ENCODE results near the gene COL23A1. TPM values are rescaled to one million over a fixed set of nuclear protein-coding genes. Genes with fewer than 3 reads are reported as not detected.
A peak's percentile ranks its signal among the peaks of the same experiment; 100 is the strongest.

COL23A1 gene
- total RNA-seq, 1 experiment from 2014 or later: 15.0 TPM

DNA sequence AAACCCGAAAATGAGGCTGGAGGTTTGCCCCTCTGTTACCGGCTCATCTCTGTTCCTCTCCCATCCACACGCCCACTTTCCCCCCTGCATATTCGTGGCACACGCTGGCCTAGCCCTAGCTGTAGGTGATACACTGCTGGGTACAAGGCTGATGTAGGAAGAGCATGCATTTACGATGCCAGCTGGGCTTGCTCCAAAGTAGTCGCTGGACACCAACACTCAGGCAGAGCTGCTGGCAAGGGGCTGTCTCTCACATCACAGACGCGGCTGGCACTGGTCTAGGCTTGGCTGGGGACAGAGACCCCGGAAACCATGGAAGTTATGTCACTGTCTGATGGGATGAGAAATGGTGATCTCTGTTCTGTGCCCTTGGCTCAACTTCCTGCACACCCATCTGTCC, 347.8 kb downstream of the COL23A1 start:
- DNase-seq (ENCODE audit: low spot score): no peak
- TF ChIP-seq MXD4 (CRISPR knock-in tag; IDR thresholded peaks at IDR 0.05; ENCODE audit: borderline replicate concordance) (no peak), ZNF121 (CRISPR knock-in tag; IDR thresholded peaks at IDR 0.05) (no peak), FOXJ3 (CRISPR knock-in tag; IDR thresholded peaks at IDR 0.05; ENCODE audit: borderline replicate concordance) (no peak), ZNF232 (CRISPR knock-in tag; IDR thresholded peaks at IDR 0.05) (no peak), KAT7 (CRISPR knock-in tag; IDR thresholded peaks at IDR 0.05; ENCODE audit: borderline replicate concordance) (no peak), PRDM15 (CRISPR knock-in tag; IDR thresholded peaks at IDR 0.05) (no peak), GABPB1 (CRISPR knock-in tag; IDR thresholded peaks at IDR 0.05) (no peak), SOX15 (CRISPR knock-in tag; IDR thresholded peaks at IDR 0.05) (no peak), GRHL2 (CRISPR knock-in tag; IDR thresholded peaks at IDR 0.05; ENCODE audit: insufficient replicate concordance, severe bottlenecking) (no peak), RELA (CRISPR knock-in tag; IDR thresholded peaks at IDR 0.05; ENCODE audit: borderline replicate concordance) (no peak), E2F4 (CRISPR knock-in tag; IDR thresholded peaks at IDR 0.05; ENCODE audit: borderline replicate concordance, low read depth) (no peak), JAZF1 (CRISPR knock-in tag; IDR thresholded peaks at IDR 0.05) (no peak), ELF4 (CRISPR knock-in tag; IDR thresholded peaks at IDR 0.05; ENCODE audit: low read depth) (no peak), NR3C1 (CRISPR knock-in tag; conservative IDR thresholded peaks at IDR 0.05; ENCODE audit: low read depth) (no peak)
- TF ChIP-seq, protein P1, sequence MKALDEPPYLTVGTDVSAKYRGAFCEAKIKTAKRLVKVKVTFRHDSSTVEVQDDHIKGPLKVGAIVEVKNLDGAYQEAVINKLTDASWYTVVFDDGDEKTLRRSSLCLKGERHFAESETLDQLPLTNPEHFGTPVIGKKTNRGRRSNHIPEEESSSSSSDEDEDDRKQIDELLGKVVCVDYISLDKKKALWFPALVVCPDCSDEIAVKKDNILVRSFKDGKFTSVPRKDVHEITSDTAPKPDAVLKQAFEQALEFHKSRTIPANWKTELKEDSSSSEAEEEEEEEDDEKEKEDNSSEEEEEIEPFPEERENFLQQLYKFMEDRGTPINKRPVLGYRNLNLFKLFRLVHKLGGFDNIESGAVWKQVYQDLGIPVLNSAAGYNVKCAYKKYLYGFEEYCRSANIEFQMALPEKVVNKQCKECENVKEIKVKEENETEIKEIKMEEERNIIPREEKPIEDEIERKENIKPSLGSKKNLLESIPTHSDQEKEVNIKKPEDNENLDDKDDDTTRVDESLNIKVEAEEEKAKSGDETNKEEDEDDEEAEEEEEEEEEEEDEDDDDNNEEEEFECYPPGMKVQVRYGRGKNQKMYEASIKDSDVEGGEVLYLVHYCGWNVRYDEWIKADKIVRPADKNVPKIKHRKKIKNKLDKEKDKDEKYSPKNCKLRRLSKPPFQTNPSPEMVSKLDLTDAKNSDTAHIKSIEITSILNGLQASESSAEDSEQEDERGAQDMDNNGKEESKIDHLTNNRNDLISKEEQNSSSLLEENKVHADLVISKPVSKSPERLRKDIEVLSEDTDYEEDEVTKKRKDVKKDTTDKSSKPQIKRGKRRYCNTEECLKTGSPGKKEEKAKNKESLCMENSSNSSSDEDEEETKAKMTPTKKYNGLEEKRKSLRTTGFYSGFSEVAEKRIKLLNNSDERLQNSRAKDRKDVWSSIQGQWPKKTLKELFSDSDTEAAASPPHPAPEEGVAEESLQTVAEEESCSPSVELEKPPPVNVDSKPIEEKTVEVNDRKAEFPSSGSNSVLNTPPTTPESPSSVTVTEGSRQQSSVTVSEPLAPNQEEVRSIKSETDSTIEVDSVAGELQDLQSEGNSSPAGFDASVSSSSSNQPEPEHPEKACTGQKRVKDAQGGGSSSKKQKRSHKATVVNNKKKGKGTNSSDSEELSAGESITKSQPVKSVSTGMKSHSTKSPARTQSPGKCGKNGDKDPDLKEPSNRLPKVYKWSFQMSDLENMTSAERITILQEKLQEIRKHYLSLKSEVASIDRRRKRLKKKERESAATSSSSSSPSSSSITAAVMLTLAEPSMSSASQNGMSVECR (CRISPR knock-in tag; IDR thresholded peaks at IDR 0.05; ENCODE audit: borderline replicate concordance): no peak
- TF ChIP-seq, protein P2, sequence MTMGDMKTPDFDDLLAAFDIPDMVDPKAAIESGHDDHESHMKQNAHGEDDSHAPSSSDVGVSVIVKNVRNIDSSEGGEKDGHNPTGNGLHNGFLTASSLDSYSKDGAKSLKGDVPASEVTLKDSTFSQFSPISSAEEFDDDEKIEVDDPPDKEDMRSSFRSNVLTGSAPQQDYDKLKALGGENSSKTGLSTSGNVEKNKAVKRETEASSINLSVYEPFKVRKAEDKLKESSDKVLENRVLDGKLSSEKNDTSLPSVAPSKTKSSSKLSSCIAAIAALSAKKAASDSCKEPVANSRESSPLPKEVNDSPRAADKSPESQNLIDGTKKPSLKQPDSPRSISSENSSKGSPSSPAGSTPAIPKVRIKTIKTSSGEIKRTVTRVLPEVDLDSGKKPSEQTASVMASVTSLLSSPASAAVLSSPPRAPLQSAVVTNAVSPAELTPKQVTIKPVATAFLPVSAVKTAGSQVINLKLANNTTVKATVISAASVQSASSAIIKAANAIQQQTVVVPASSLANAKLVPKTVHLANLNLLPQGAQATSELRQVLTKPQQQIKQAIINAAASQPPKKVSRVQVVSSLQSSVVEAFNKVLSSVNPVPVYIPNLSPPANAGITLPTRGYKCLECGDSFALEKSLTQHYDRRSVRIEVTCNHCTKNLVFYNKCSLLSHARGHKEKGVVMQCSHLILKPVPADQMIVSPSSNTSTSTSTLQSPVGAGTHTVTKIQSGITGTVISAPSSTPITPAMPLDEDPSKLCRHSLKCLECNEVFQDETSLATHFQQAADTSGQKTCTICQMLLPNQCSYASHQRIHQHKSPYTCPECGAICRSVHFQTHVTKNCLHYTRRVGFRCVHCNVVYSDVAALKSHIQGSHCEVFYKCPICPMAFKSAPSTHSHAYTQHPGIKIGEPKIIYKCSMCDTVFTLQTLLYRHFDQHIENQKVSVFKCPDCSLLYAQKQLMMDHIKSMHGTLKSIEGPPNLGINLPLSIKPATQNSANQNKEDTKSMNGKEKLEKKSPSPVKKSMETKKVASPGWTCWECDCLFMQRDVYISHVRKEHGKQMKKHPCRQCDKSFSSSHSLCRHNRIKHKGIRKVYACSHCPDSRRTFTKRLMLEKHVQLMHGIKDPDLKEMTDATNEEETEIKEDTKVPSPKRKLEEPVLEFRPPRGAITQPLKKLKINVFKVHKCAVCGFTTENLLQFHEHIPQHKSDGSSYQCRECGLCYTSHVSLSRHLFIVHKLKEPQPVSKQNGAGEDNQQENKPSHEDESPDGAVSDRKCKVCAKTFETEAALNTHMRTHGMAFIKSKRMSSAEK (CRISPR knock-in tag; IDR thresholded peaks at IDR 0.05; ENCODE audit: borderline replicate concordance): no peak
- TF ChIP-seq, protein P3, sequence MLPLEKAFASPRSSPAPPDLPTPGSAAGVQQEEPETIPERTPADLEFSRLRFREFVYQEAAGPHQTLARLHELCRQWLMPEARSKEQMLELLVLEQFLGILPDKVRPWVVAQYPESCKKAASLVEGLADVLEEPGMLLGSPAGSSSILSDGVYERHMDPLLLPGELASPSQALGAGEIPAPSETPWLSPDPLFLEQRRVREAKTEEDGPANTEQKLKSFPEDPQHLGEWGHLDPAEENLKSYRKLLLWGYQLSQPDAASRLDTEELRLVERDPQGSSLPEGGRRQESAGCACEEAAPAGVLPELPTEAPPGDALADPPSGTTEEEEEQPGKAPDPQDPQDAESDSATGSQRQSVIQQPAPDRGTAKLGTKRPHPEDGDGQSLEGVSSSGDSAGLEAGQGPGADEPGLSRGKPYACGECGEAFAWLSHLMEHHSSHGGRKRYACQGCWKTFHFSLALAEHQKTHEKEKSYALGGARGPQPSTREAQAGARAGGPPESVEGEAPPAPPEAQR (CRISPR knock-in tag; IDR thresholded peaks at IDR 0.05): no peak
- TF ChIP-seq, protein P4, sequence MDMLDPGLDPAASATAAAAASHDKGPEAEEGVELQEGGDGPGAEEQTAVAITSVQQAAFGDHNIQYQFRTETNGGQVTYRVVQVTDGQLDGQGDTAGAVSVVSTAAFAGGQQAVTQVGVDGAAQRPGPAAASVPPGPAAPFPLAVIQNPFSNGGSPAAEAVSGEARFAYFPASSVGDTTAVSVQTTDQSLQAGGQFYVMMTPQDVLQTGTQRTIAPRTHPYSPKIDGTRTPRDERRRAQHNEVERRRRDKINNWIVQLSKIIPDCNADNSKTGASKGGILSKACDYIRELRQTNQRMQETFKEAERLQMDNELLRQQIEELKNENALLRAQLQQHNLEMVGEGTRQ (CRISPR knock-in tag; IDR thresholded peaks at IDR 0.05): no peak
- TF ChIP-seq, protein P5, sequence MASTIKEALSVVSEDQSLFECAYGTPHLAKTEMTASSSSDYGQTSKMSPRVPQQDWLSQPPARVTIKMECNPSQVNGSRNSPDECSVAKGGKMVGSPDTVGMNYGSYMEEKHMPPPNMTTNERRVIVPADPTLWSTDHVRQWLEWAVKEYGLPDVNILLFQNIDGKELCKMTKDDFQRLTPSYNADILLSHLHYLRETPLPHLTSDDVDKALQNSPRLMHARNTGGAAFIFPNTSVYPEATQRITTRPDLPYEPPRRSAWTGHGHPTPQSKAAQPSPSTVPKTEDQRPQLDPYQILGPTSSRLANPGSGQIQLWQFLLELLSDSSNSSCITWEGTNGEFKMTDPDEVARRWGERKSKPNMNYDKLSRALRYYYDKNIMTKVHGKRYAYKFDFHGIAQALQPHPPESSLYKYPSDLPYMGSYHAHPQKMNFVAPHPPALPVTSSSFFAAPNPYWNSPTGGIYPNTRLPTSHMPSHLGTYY (CRISPR knock-in tag; IDR thresholded peaks at IDR 0.05): no peak
- TF ChIP-seq, protein P6, sequence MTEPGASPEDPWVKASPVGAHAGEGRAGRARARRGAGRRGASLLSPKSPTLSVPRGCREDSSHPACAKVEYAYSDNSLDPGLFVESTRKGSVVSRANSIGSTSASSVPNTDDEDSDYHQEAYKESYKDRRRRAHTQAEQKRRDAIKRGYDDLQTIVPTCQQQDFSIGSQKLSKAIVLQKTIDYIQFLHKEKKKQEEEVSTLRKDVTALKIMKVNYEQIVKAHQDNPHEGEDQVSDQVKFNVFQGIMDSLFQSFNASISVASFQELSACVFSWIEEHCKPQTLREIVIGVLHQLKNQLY (CRISPR knock-in tag; IDR thresholded peaks at IDR 0.05): no peak
- H3K27me3 Mint-ChIP-seq (ENCODE audit: low read depth): no peaks in the 10 kb centered on the region
- peak overlapping the region; percentile 23; the same call in 1 of the 2 replicates for H3K27ac Mint-ChIP-seq
- H3K36me3 Mint-ChIP-seq: no peaks in the 10 kb centered on the region
- CTCF ChIA-PET: no interaction called here
- POLR2A ChIA-PET: no interaction called here
- no peak for ATAC-seq
- peaks cover 7% of the 10 kb centered on the region for H3K4me1 Mint-ChIP-seq
- no peaks in the 10 kb centered on the region for H3K9me3 Mint-ChIP-seq
- no peak overlapping the region for H3K4me3 Mint-ChIP-seq
